ENCODE data around the gene GCHFR.

DNA sequence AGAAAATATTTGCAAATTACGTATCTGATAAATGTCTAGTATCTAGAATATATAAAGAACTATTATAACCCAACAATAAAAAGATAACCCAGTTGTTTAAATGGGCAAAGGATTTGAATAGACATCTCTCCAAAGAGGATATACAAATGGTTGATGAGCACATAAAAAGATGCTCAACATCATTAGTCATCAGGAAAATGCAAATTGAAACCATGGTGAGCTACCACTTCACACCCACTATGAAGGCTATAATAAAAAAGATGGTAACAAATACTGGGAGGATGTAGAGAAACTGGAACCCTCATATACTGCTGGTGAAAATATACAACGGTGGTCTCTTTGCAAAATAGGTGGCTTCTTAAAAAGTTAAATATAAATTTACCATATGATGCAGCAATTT is 40.9 kb upstream of the GCHFR start:
- TF ChIP-seq, protein P1, sequence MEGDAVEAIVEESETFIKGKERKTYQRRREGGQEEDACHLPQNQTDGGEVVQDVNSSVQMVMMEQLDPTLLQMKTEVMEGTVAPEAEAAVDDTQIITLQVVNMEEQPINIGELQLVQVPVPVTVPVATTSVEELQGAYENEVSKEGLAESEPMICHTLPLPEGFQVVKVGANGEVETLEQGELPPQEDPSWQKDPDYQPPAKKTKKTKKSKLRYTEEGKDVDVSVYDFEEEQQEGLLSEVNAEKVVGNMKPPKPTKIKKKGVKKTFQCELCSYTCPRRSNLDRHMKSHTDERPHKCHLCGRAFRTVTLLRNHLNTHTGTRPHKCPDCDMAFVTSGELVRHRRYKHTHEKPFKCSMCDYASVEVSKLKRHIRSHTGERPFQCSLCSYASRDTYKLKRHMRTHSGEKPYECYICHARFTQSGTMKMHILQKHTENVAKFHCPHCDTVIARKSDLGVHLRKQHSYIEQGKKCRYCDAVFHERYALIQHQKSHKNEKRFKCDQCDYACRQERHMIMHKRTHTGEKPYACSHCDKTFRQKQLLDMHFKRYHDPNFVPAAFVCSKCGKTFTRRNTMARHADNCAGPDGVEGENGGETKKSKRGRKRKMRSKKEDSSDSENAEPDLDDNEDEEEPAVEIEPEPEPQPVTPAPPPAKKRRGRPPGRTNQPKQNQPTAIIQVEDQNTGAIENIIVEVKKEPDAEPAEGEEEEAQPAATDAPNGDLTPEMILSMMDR (IDR thresholded peaks at IDR 0.05; ENCODE audit: low read length) = no peak
- no peak for TF ChIP-seq EZH2 (optimal IDR thresholded peaks at IDR 0.05; ENCODE audit: low read depth, low read length)

Measured in MM.1S (cell line).